Stimulated activated CD8-positive, alpha-beta memory T cell treated with anti-CD3 and anti-CD28 coated beads, Interleukin-7, amount 100 ng/mL, for 1 hour (primary cell): ENCODE results near the gene ATP2C2.
"Not testable (repeated sequence)": the region's sequence is repeated elsewhere in the genome, so short reads cannot be mapped to it uniquely, and the experiment has no call there.

ENCODE experiments used
- DNase-seq, 2 donors: peaks; one replicate each; pipeline ENCODE4 v3.0.0-alpha.2; 2020; ENCODE audit warnings: low read depth in 2 of 2

ATP2C2 gene

GRCh38 chr16:84420556-84420955 is 52.2 kb downstream of the ATP2C2 start:
- not testable (repeated sequence) for DNase-seq

- no peak for DNase-seq
These were observed 53.0 kb downstream of the ATP2C2 start for GRCh38 chr16:84421081-84421937.

- DNase-seq, result no peak
These were observed 53.5 kb downstream of the ATP2C2 start for GRCh38 chr16:84421938-84422220.

GRCh38 chr16:84423416-84423837 is 55.1 kb downstream of the ATP2C2 start:
- no peak for DNase-seq

- no peak for DNase-seq
These were observed 57.4 kb downstream of the ATP2C2 start for GRCh38 chr16:84425696-84426095.

- no peak for DNase-seq
These were observed 58.5 kb downstream of the ATP2C2 start for GRCh38 chr16:84426804-84427203.

- no peak for DNase-seq
These were observed 59.2 kb downstream of the ATP2C2 start for GRCh38 chr16:84427553-84427952.

- no peak for DNase-seq
These were observed 62.5 kb downstream of the ATP2C2 start for GRCh38 chr16:84430860-84431259.

GRCh38 chr16:84434800-84435199 is 66.5 kb downstream of the ATP2C2 start:
- no peak for DNase-seq

- no peak for DNase-seq
These were observed 67.9 kb downstream of the ATP2C2 start for GRCh38 chr16:84436196-84436595.

GRCh38 chr16:84438971-84439696 is 70.8 kb downstream of the ATP2C2 start:
- DNase-seq, result no peak

- no peak for DNase-seq
These were observed 74.2 kb downstream of the ATP2C2 start for GRCh38 chr16:84442416-84443145.

GRCh38 chr16:84443166-84443802 is 74.9 kb downstream of the ATP2C2 start:
- DNase-seq, result no peak

GRCh38 chr16:84444476-84444875 is 76.1 kb downstream of the ATP2C2 start:
- no peak for DNase-seq

GRCh38 chr16:84446084-84446483 is 77.7 kb downstream of the ATP2C2 start:
- DNase-seq, result no peak

GRCh38 chr16:84446596-84447392 is 78.5 kb downstream of the ATP2C2 start:
- no peak for DNase-seq

- no peak for DNase-seq
These were observed 80.1 kb downstream of the ATP2C2 start for GRCh38 chr16:84448444-84448843.

GRCh38 chr16:84449156-84450140 is 81.1 kb downstream of the ATP2C2 start:
- DNase-seq, result no peak

- no peak for DNase-seq
These were observed 82.0 kb downstream of the ATP2C2 start for GRCh38 chr16:84450176-84450865.
